ENCODE data around the gene FRG2.
"Not testable (repeated sequence)": the region's sequence is repeated elsewhere in the genome, so short reads cannot be mapped to it uniquely, and the experiment has no call there.

FRG2 gene

GRCh38 chr4:190015538-190016368, 11.3 kb downstream of the FRG2 start:
- no peak for DNase-seq (ENCODE audit: low read depth)
- no peak for TF ChIP-seq MAX (IDR thresholded peaks at IDR 0.05; ENCODE audit: low read depth, low read length)
- TF ChIP-seq CTCF (IDR thresholded peaks at IDR 0.05; ENCODE audit: low read depth, low read length): no peak
- no peak for TF ChIP-seq MYC (IDR thresholded peaks at IDR 0.05; ENCODE audit: low read depth, low read length)
- no peak for TF ChIP-seq POLR2A (IDR thresholded peaks at IDR 0.05; ENCODE audit: extremely low read depth, insufficient read length)
- no peak overlapping the region for H3K4me3 ChIP-seq (ENCODE audit: low read depth, low read length)

- TF ChIP-seq POLR2A (IDR thresholded peaks at IDR 0.05; ENCODE audit: extremely low read depth, insufficient read length) (no peak), CTCF (IDR thresholded peaks at IDR 0.05; ENCODE audit: low read depth, low read length) (no peak), MYC (IDR thresholded peaks at IDR 0.05; ENCODE audit: low read depth, low read length) (no peak), MAX (IDR thresholded peaks at IDR 0.05; ENCODE audit: low read depth, low read length) (no peak)
- H3K4me3 ChIP-seq (ENCODE audit: low read depth, low read length): no peak overlapping the region
- no peak for DNase-seq (ENCODE audit: low read depth)
Observed at GRCh38 chr4:190014771-190015537, 12.1 kb downstream of the FRG2 start.

- not testable (repeated sequence) for H3K4me3 ChIP-seq (ENCODE audit: low read depth, low read length); DNase-seq (ENCODE audit: low read depth)
Observed at GRCh38 chr4:189989941-189990340, 37.1 kb downstream of the FRG2 start.

GRCh38 chr4:189988877-189989431, 38.1 kb downstream of the FRG2 start:
- no peak for DNase-seq (ENCODE audit: low read depth)
- no peak for TF ChIP-seq MYC (IDR thresholded peaks at IDR 0.05; ENCODE audit: low read depth, low read length)
- no peak for TF ChIP-seq POLR2A (IDR thresholded peaks at IDR 0.05; ENCODE audit: extremely low read depth, insufficient read length)
- TF ChIP-seq MAX (IDR thresholded peaks at IDR 0.05; ENCODE audit: low read depth, low read length): no peak
- no peak for TF ChIP-seq CTCF (IDR thresholded peaks at IDR 0.05; ENCODE audit: low read depth, low read length)
- H3K4me3 ChIP-seq (ENCODE audit: low read depth, low read length): no peak overlapping the region

GRCh38 chr4:189985651-189986243, 41.3 kb downstream of the FRG2 start:
- DNase-seq (ENCODE audit: low read depth); H3K4me3 ChIP-seq (ENCODE audit: low read depth, low read length): not testable (repeated sequence)

- not testable (repeated sequence) for H3K4me3 ChIP-seq (ENCODE audit: low read depth, low read length); DNase-seq (ENCODE audit: low read depth)
Observed at GRCh38 chr4:189984661-189985060, 42.4 kb downstream of the FRG2 start.

GRCh38 chr4:189983916-189984526, 43.0 kb downstream of the FRG2 start:
- not testable (repeated sequence) for DNase-seq (ENCODE audit: low read depth); H3K4me3 ChIP-seq (ENCODE audit: low read depth, low read length)
